ENCODE measurements around the gene CLDN22. TPM values are rescaled to one million over a fixed set of nuclear protein-coding genes. Genes with fewer than 3 reads are reported as not detected.
A peak's percentile ranks its signal among the peaks of the same experiment; 100 is the strongest.

Gene CLDN22
- total RNA-seq, 1 experiment from 2014 or later: not detected

- DNase-seq (ENCODE audit: low read depth): peak; percentile 62
- in situ Hi-C loops (cut with HindIII; ENCODE audit: low pct_unique_long_range_greater_than_20kb, low sequenced_read_pairs): no loop called here
These were observed 28.9 kb upstream of the CLDN22 start for GRCh38 chr4:183348706-183349659.

GRCh38 chr4:183348136-183348535, 28.1 kb upstream of the CLDN22 start:
- no peak for DNase-seq (ENCODE audit: low read depth)
- in situ Hi-C loops (cut with HindIII; ENCODE audit: low pct_unique_long_range_greater_than_20kb, low sequenced_read_pairs): no loop called here

GRCh38 chr4:183347566-183347965, 27.5 kb upstream of the CLDN22 start:
- DNase-seq (ENCODE audit: low read depth): no peak
- in situ Hi-C loops (cut with HindIII; ENCODE audit: low pct_unique_long_range_greater_than_20kb, low sequenced_read_pairs): no loop called here

GRCh38 chr4:183347146-183347545, 27.1 kb upstream of the CLDN22 start:
- DNase-seq (ENCODE audit: low read depth): no peak
- in situ Hi-C loops (cut with HindIII; ENCODE audit: low pct_unique_long_range_greater_than_20kb, low sequenced_read_pairs): no loop called here

- no peak for DNase-seq (ENCODE audit: low read depth)
- in situ Hi-C loops (cut with HindIII; ENCODE audit: low pct_unique_long_range_greater_than_20kb, low sequenced_read_pairs): no loop called here
These were observed 25.2 kb upstream of the CLDN22 start for GRCh38 chr4:183345261-183345660.

- in situ Hi-C loops (cut with HindIII; ENCODE audit: low pct_unique_long_range_greater_than_20kb, low sequenced_read_pairs): no loop called here
- no peak for DNase-seq (ENCODE audit: low read depth)
These were observed 24.6 kb upstream of the CLDN22 start for GRCh38 chr4:183344523-183345255.

GRCh38 chr4:183343730-183344129, 23.7 kb upstream of the CLDN22 start:
- DNase-seq (ENCODE audit: low read depth): no peak
- in situ Hi-C loops (cut with HindIII; ENCODE audit: low pct_unique_long_range_greater_than_20kb, low sequenced_read_pairs): no loop called here

- DNase-seq (ENCODE audit: low read depth): no peak
- in situ Hi-C loops (cut with HindIII; ENCODE audit: low pct_unique_long_range_greater_than_20kb, low sequenced_read_pairs): no loop called here
These were observed 22.8 kb upstream of the CLDN22 start for GRCh38 chr4:183342541-183343533.

- in situ Hi-C loops (cut with HindIII; ENCODE audit: low pct_unique_long_range_greater_than_20kb, low sequenced_read_pairs): no loop called here
- DNase-seq (ENCODE audit: low read depth): peak; percentile 26
These were observed 17.8 kb upstream of the CLDN22 start for GRCh38 chr4:183337833-183338232.

- DNase-seq (ENCODE audit: low read depth): no peak
- in situ Hi-C loops (cut with HindIII; ENCODE audit: low pct_unique_long_range_greater_than_20kb, low sequenced_read_pairs): no loop called here
These were observed 17.3 kb upstream of the CLDN22 start for GRCh38 chr4:183337349-183337748.

GRCh38 chr4:183335369-183335940, 15.4 kb upstream of the CLDN22 start:
- in situ Hi-C loops (cut with HindIII; ENCODE audit: low pct_unique_long_range_greater_than_20kb, low sequenced_read_pairs): no loop called here
- DNase-seq (ENCODE audit: low read depth): peak; percentile 19

- DNase-seq (ENCODE audit: low read depth): peak; percentile 83
These were observed 13.9 kb upstream of the CLDN22 start for GRCh38 chr4:183333983-183334382.

GRCh38 chr4:183333202-183333601, 13.1 kb upstream of the CLDN22 start:
- DNase-seq (ENCODE audit: low read depth): no peak
- in situ Hi-C loops (cut with HindIII; ENCODE audit: low pct_unique_long_range_greater_than_20kb, low sequenced_read_pairs): no loop called here

More at GRCh38 chr4:183333983-183334382, 13.9 kb upstream of the CLDN22 start:
- in situ Hi-C loops (cut with HindIII; ENCODE audit: low pct_unique_long_range_greater_than_20kb, low sequenced_read_pairs): no loop called here

- no peak for DNase-seq (ENCODE audit: low read depth)
- in situ Hi-C loops (cut with HindIII; ENCODE audit: low pct_unique_long_range_greater_than_20kb, low sequenced_read_pairs): no loop called here
These were observed 12.4 kb upstream of the CLDN22 start for GRCh38 chr4:183332447-183332846.

GRCh38 chr4:183330841-183331240, 10.8 kb upstream of the CLDN22 start:
- DNase-seq (ENCODE audit: low read depth): no peak

GRCh38 chr4:183329954-183330742, 10.1 kb upstream of the CLDN22 start:
- in situ Hi-C loops (cut with HindIII; ENCODE audit: low pct_unique_long_range_greater_than_20kb, low sequenced_read_pairs): no loop called here
- DNase-seq (ENCODE audit: low read depth): no peak

More at GRCh38 chr4:183330841-183331240, 10.8 kb upstream of the CLDN22 start:
- in situ Hi-C loops (cut with HindIII; ENCODE audit: low pct_unique_long_range_greater_than_20kb, low sequenced_read_pairs): no loop called here

- in situ Hi-C loops (cut with HindIII; ENCODE audit: low pct_unique_long_range_greater_than_20kb, low sequenced_read_pairs): no loop called here
- no peak for DNase-seq (ENCODE audit: low read depth)
These were observed 9.2 kb upstream of the CLDN22 start for GRCh38 chr4:183329244-183329643.

Measured in Caki2 (cell line).